IPS DF 6.9 (cell line): Measurements from ENCODE around the gene MACO1.
A peak's percentile ranks its signal among the peaks of the same experiment; 100 is the strongest.
"Not testable (repeated sequence)": the region's sequence is repeated elsewhere in the genome, so short reads cannot be mapped to it uniquely, and the experiment has no call there.

Source experiments
- DNase-seq: peaks from one replicate; pipeline ENCODE4 v3.0.0-alpha.2; 2013; ENCODE audit warnings: low read depth, low spot score
- H3K27ac ChIP-seq: one replicate; pipeline ENCODE4 v1.5.1; 2013; ENCODE audit warnings: low read length, control low read depth
- H3K27me3 ChIP-seq: 2 replicates; pipeline ENCODE4 v1.6.1; 2013; ENCODE audit warnings: mild to moderate bottlenecking, low read length; ENCODE audit not compliant: control insufficient read depth, insufficient read depth
- H3K36me3 ChIP-seq: 2 replicates; pipeline ENCODE4 v1.6.1; 2013; ENCODE audit warnings: low read length; ENCODE audit not compliant: control insufficient read depth, insufficient read depth
- H3K4me1 ChIP-seq: 2 replicates; pipeline ENCODE4 v1.6.1; 2013; ENCODE audit warnings: low read length; ENCODE audit not compliant: control insufficient read depth, insufficient read depth
- H3K4me3 ChIP-seq: 2 replicates; pipeline ENCODE4 v1.5.1; 2013; ENCODE audit warnings: mild to moderate bottlenecking, low read length
- H3K9me3 ChIP-seq: 2 replicates; pipeline ENCODE4 v1.6.1; 2013; ENCODE audit warnings: low read length, inconsistent platforms; ENCODE audit not compliant: control insufficient read depth, insufficient read depth
- WGBS: extraction: QIAGEN DNeasy Blood & Tissue Kit; methylation state at CpG from one replicate; pipeline ENCODE4 v1.1.7; 2013; ENCODE audit warnings: mixed read lengths, missing lambda C conversion rate; ENCODE audit not compliant: insufficient read length, insufficient coverage; 5-methylcytosine and 5-hydroxymethylcytosine counted together

Gene MACO1

GRCh38 chr1:25430073-25430966 lies at the start of gene MACO1:
Gene MACO1 (plus strand): TSS chr1:25430897. CDS start chr1:25431099, 202 bp downstream.
- no CpG with 5 or more reads among the region's 87 CpGs for WGBS
- H3K4me3 ChIP-seq, result peak within 1 kb of the TSS; percentile 93
- no peak within 1 kb of the TSS for H3K27ac ChIP-seq
- H3K4me1 ChIP-seq, result no peaks in the 10 kb centered on the region
- H3K27me3 ChIP-seq, result no peaks in the 10 kb centered on the region
- DNase-seq, result peak; percentile 73
- no peaks in the 10 kb centered on the region for H3K36me3 ChIP-seq
- no peaks in the 10 kb centered on the region for H3K9me3 ChIP-seq

- not testable (repeated sequence) for H3K36me3 ChIP-seq, H3K9me3 ChIP-seq, H3K4me3 ChIP-seq, DNase-seq, H3K4me1 ChIP-seq, H3K27me3 ChIP-seq, H3K27ac ChIP-seq
- no CpG with 5 or more reads among the region's 1 CpG for WGBS
Observed at GRCh38 chr1:25382543-25382942, 48.2 kb upstream of the MACO1 start.

- H3K9me3 ChIP-seq, DNase-seq, H3K4me3 ChIP-seq, H3K4me1 ChIP-seq, H3K27me3 ChIP-seq, H3K36me3 ChIP-seq, H3K27ac ChIP-seq: not testable (repeated sequence)
- no CpG with 5 or more reads among the region's 1 CpG for WGBS
Observed at GRCh38 chr1:25383090-25383489, 47.6 kb upstream of the MACO1 start.

GRCh38 chr1:25383875-25384274 lies 46.8 kb upstream of the MACO1 start:
- no CpG with 5 or more reads among the region's 1 CpG for WGBS
- not testable (repeated sequence) for H3K4me3 ChIP-seq, DNase-seq, H3K9me3 ChIP-seq, H3K27ac ChIP-seq, H3K36me3 ChIP-seq, H3K27me3 ChIP-seq, H3K4me1 ChIP-seq

- not testable (repeated sequence) for DNase-seq, H3K9me3 ChIP-seq, H3K4me3 ChIP-seq, H3K4me1 ChIP-seq, H3K27ac ChIP-seq, H3K27me3 ChIP-seq, H3K36me3 ChIP-seq
- WGBS, result no CpG with 5 or more reads among the region's 4 CpGs
Observed at GRCh38 chr1:25387096-25387495, 43.6 kb upstream of the MACO1 start.

GRCh38 chr1:25388691-25389090 lies 42.0 kb upstream of the MACO1 start:
- not testable (repeated sequence) for H3K9me3 ChIP-seq, H3K4me3 ChIP-seq, H3K4me1 ChIP-seq, H3K27ac ChIP-seq, H3K36me3 ChIP-seq, DNase-seq, H3K27me3 ChIP-seq
- WGBS, result no CpG with 5 or more reads among the region's 9 CpGs

GRCh38 chr1:25389721-25390120 lies 41.0 kb upstream of the MACO1 start:
- DNase-seq, H3K27ac ChIP-seq, H3K4me1 ChIP-seq, H3K36me3 ChIP-seq, H3K4me3 ChIP-seq, H3K9me3 ChIP-seq, H3K27me3 ChIP-seq: not testable (repeated sequence)
- WGBS, result no CpG with 5 or more reads among the region's 3 CpGs

- Histone ChIP-seq H3K27me3 (no peaks in the 10 kb centered on the region), H3K9me3 (no peaks in the 10 kb centered on the region)
- DNase-seq, result no peak
Observed at GRCh38 chr1:25392841-25393240, 37.9 kb upstream of the MACO1 start.

GRCh38 chr1:25397549-25397948 lies 33.1 kb upstream of the MACO1 start:
- H3K27me3 ChIP-seq, H3K9me3 ChIP-seq, H3K36me3 ChIP-seq, DNase-seq, H3K4me1 ChIP-seq, H3K27ac ChIP-seq, H3K4me3 ChIP-seq: not testable (repeated sequence)
- no CpG with 5 or more reads among the region's 10 CpGs for WGBS

More at GRCh38 chr1:25392841-25393240, 37.9 kb upstream of the MACO1 start:
- no peaks in the 10 kb centered on the region for H3K4me1 ChIP-seq
- no CpG with 5 or more reads among the region's 6 CpGs for WGBS
- H3K4me3 ChIP-seq, result no peak overlapping the region
- no peaks in the 10 kb centered on the region for H3K36me3 ChIP-seq
- no peak overlapping the region for H3K27ac ChIP-seq

GRCh38 chr1:25398079-25398478 lies 32.6 kb upstream of the MACO1 start:
- not testable (repeated sequence) for H3K9me3 ChIP-seq, H3K4me3 ChIP-seq, H3K4me1 ChIP-seq, H3K27ac ChIP-seq, H3K36me3 ChIP-seq, DNase-seq, H3K27me3 ChIP-seq
- WGBS, result no CpG with 5 or more reads among the region's 2 CpGs
